Progenitor cell of endocrine pancreas (in vitro differentiated cells): ENCODE data around the gene CDK14. TPM values are rescaled to one million over a fixed set of nuclear protein-coding genes. Genes with fewer than 3 reads are reported as not detected.

ENCODE experiments used
- DNase-seq: peaks from one replicate; pipeline ENCODE4 v3.0.0; 2021; ENCODE audit warnings: low spot score; ENCODE audit not compliant: unreplicated experiment
- H3K27ac Mint-ChIP-seq: 2 replicates; pipeline ENCODE4 v1.8.0; 2021; ENCODE audit warnings: mild to moderate bottlenecking, moderate library complexity, mixed read lengths
- H3K27me3 Mint-ChIP-seq: 2 replicates; pipeline ENCODE4 v1.8.0; 2021; ENCODE audit warnings: mixed read lengths
- H3K36me3 Mint-ChIP-seq: 2 replicates; pipeline ENCODE4 v1.8.0; 2022; ENCODE audit warnings: mixed read lengths; ENCODE audit not compliant: insufficient read depth
- H3K4me1 Mint-ChIP-seq: 2 replicates; pipeline ENCODE4 v1.8.0; 2021; ENCODE audit warnings: low read depth, mixed read lengths
- H3K4me3 Mint-ChIP-seq: 2 replicates; pipeline ENCODE4 v1.8.0; 2021; ENCODE audit warnings: low read depth, mild to moderate bottlenecking, moderate library complexity, mixed read lengths
- H3K9me3 Mint-ChIP-seq: 2 replicates; pipeline ENCODE4 v1.8.0; 2021; ENCODE audit warnings: low read depth, mixed read lengths
- CTCF ChIP-seq: fragments of 200-600 bp; sonication (generic); IDR thresholded peaks from one replicate; pipeline ENCODE4 v1.5.0; 2021; ENCODE audit warnings: antibody characterized with exemption, mild to moderate bottlenecking; ENCODE audit not compliant: unreplicated experiment
- total RNA-seq: library from RNA; stranded (reverse); gene quantifications from 2 replicates; pipeline ENCODE4 v1.2.1, GENCODE V29; 2021

The CDK14 gene
- total RNA-seq, 1 donor from 2014 or later = 117 TPM

GRCh38 chr7:91248996-91249395, 652.9 kb downstream of the CDK14 start:
- H3K27ac Mint-ChIP-seq = no peak overlapping the region

DNA sequence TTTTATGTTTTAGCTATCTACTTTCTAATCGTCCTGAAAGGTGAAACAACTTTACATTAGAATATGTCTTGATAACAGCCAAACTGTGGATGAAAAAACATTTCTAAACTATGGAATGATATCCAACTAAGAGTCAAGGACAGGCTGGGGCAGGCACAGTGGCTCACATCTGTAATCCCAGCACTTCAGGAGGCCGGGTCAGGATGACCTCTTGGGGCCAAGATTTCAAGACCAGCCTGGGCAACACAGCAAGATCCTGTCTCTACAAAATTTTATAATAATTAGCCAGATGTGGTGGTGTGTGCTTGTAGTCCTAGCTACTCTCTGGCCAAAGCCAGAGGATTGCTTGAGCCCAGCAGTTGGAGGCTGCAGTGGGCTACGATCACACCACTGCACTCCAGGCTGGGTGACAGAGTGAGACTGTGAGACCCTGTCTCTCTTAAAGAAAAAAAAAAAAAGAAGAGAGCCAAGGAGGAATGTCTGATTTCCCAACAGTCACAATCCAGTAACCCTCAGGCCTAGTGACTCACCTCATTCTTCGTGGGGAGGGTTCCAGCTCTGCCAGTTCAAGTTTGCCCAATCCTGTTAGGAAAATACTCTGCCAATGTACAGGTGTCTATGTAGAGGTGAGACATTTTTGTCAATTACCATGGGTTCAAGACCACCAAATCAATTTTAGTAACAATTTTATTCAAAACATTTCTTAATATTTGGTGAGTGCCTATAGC, 653.5 kb downstream of the CDK14 start:
- Mint-ChIP-seq H3K36me3 (no peaks in the 10 kb centered on the region), H3K9me3 (peaks cover 8% of the 10 kb centered on the region), H3K4me3 (no peak overlapping the region), H3K4me1 (no peaks in the 10 kb centered on the region), H3K27me3 (no peaks in the 10 kb centered on the region), H3K27ac (no peak overlapping the region)
- TF ChIP-seq CTCF = no peak
- no peak for DNase-seq

More at GRCh38 chr7:91248996-91249395, 652.9 kb downstream of the CDK14 start:
- Mint-ChIP-seq H3K9me3 (peaks cover 8% of the 10 kb centered on the region), H3K27me3 (no peaks in the 10 kb centered on the region), H3K36me3 (no peaks in the 10 kb centered on the region), H3K4me3 (no peak overlapping the region), H3K4me1 (no peaks in the 10 kb centered on the region)
- DNase-seq = no peak
- no peak for TF ChIP-seq CTCF

GRCh38 chr7:91250706-91251105, 654.6 kb downstream of the CDK14 start:
- no peak for DNase-seq
- no peak overlapping the region for H3K4me3 Mint-ChIP-seq
- peaks cover 13% of the 10 kb centered on the region for H3K9me3 Mint-ChIP-seq
- no peaks in the 10 kb centered on the region for H3K36me3 Mint-ChIP-seq
- no peak overlapping the region for H3K27ac Mint-ChIP-seq
- no peaks in the 10 kb centered on the region for H3K27me3 Mint-ChIP-seq
- no peaks in the 10 kb centered on the region for H3K4me1 Mint-ChIP-seq
- TF ChIP-seq CTCF = no peak

DNA sequence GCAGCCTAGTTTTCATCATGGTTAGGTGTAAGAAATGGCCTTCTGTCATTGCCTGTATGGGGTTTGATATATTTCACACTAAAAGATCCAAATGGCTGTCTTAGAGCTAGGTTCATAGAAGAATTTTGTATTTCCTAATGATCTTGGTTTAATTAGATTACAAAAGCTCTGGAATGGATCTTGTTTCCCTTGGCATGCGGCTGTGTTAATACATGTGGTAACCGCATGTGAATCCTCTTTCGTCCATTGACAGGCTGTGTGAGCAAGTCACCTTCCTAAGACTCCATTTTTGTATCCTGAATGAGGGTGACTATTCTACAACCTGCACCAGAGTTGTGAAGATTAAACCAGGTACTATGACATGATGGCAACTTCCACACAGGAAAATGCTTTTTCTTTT, 655.8 kb downstream of the CDK14 start:
- Mint-ChIP-seq H3K27me3 (no peaks in the 10 kb centered on the region), H3K27ac (no peak overlapping the region), H3K4me1 (no peaks in the 10 kb centered on the region), H3K4me3 (no peak overlapping the region), H3K9me3 (peaks cover 17% of the 10 kb centered on the region), H3K36me3 (no peaks in the 10 kb centered on the region)
- no peak for TF ChIP-seq CTCF
- no peak for DNase-seq

Other genes starting within 250 kb of the CDK14 start
- gene GTPBP10, start 249.6 kb upstream of the CDK14 start, total RNA-seq = 25.1 and 25.3 TPM in 2 replicates
- gene CLDN12, start 192.9 kb upstream of the CDK14 start, total RNA-seq = 48.9 and 56.6 TPM in 2 replicates
- not detected in 2 replicates for gene PTTG1IP2, start 126.7 kb upstream of the CDK14 start, total RNA-seq